HG02981 (cell line): ENCODE data around the gene CD55.

Experiments
- ATAC-seq: cut with Tn5 transposase; IDR thresholded peaks from one replicate; pipeline ENCODE4 v1.9.1; 2021; ENCODE audit warnings: mild to moderate bottlenecking, moderate library complexity; ENCODE audit not compliant: unreplicated experiment

Gene CD55

GRCh38 chr1:207328004-207328403 lies 6.5 kb downstream of the CD55 start:
- ATAC-seq = no peak

- ATAC-seq = no peak
Measured at GRCh38 chr1:207328908-207329440, 7.5 kb downstream of the CD55 start.

GRCh38 chr1:207329469-207329868 lies 8.0 kb downstream of the CD55 start:
- no peak for ATAC-seq

- ATAC-seq = no peak
Measured at GRCh38 chr1:207330011-207330710, 8.7 kb downstream of the CD55 start.

GRCh38 chr1:207331354-207332313 lies 10.2 kb downstream of the CD55 start:
- ATAC-seq = no peak

GRCh38 chr1:207333009-207333600 lies 11.6 kb downstream of the CD55 start:
- no peak for ATAC-seq

- no peak for ATAC-seq
Measured at GRCh38 chr1:207333620-207334019, 12.1 kb downstream of the CD55 start.

GRCh38 chr1:207334337-207334736 lies 12.9 kb downstream of the CD55 start:
- ATAC-seq = no peak

GRCh38 chr1:207335138-207335537 lies 13.7 kb downstream of the CD55 start:
- no peak for ATAC-seq

GRCh38 chr1:207335695-207336363 lies 14.4 kb downstream of the CD55 start:
- ATAC-seq = peak; percentile 44

GRCh38 chr1:207336559-207337467 lies 15.3 kb downstream of the CD55 start:
- peak; percentile 73 for ATAC-seq

GRCh38 chr1:207342332-207342731 lies 20.9 kb downstream of the CD55 start:
- ATAC-seq = no peak

GRCh38 chr1:207343675-207344074 lies 22.2 kb downstream of the CD55 start:
- ATAC-seq = no peak

GRCh38 chr1:207344221-207344620 lies 22.7 kb downstream of the CD55 start:
- no peak for ATAC-seq

GRCh38 chr1:207345644-207346477 lies 24.4 kb downstream of the CD55 start:
- ATAC-seq = no peak

- no peak for ATAC-seq
Measured at GRCh38 chr1:207346513-207346912, 25.0 kb downstream of the CD55 start.

- no peak for ATAC-seq
Measured at GRCh38 chr1:207349979-207350378, 28.5 kb downstream of the CD55 start.

- ATAC-seq = no peak
Measured at GRCh38 chr1:207352554-207352953, 31.1 kb downstream of the CD55 start.

GRCh38 chr1:207355060-207355459 lies 33.6 kb downstream of the CD55 start:
- ATAC-seq = no peak
